Embryonic facial prominence (tissue), 1 donor: ENCODE results near the gene POLR1B.
"Not testable (repeated sequence)": the region's sequence is repeated elsewhere in the genome, so short reads cannot be mapped to it uniquely, and the experiment has no call there.

Experiments
- DNase-seq: peaks from one replicate; pipeline ENCODE4 v3.0.0-alpha.2; 2016; ENCODE audit errors: extremely low spot score

The POLR1B gene

DNA sequence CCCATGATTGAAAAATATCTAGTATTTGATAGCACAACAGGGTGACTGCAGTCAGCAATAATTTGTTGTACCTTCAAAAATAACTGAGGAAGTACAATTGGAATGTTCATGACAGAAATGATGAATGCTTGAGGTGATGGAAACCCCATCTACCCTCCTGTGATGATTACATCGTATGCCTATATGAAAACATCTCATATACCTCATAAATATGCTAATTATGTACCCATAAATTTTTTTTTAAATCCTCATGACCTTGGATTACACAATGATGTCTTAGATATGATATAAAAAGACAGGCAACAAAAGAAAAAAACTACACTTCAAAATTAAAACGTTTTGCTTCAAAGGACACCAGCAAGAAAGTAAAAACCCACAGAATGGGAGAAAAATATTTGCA, 1.4 kb upstream of the POLR1B start:
- DNase-seq, result no peak

DNA sequence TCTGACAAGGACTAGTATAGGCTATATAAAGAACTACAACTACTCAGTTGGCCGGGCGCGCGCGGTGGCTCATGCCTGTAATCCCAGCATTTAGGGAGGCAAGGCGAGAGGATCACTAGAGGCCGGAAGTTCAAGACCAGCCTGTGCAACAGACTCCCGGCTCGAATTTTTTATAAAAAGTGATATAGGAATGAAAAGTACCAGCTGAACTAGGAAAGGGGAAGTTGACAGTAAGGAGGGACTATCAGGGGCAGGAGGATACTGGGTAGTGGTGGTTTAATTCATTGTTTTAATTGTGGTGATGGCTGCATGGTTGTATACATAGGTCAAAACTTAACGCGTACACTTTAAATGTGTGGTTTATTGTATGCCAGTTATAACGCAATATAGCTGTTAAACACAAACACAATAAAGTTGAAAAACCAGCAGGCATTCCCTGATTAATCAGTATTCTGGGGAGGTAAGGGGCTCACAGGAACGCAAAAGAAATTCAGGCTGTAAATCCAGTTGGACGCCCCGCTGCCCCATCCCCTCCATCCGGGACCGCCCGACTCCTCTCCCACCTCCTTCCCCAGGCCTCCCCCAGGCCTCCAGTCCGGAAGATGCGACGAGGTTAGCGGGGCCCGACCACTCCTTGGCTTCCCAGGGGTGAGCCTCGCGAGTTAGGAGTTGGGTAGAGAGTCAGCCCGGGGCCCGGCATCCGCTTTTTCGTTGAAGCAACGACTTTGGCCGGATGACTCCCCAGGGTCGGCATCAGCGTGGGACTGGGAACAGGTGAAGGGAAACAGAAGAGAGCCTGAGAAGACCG, 746 bp upstream of the POLR1B start:
- DNase-seq, result no peak

DNA sequence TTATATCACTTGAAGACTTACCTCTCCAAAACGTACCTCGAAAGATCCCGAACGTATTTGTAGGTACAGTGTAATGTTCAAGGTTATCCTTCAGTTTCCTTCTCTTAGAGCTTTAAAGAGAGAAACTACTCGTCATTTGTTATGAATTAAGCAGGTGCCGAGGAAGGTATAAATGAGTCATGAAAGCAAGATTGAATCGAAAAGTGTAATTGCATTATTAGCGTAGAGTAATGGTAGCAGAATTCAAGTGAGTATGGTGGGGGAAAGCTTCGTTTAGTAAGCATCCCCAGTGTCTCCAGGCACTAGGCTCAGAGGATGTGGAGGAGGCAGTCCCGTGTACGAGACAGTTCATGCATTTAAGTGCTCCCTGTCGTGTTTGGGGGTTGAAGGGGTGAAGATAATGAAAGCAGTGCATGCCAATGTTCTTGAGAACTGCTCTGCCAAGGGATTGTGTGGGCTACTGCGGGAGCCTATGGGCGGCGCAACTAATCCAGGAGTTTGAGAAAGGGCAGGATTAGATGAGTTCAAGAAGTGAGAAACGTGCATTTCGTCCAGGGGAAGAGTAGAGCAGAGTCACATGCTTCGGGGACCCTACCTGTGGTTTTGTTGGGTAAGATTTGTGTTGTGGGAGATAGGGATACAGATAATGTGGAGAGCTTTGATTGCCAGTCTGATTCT, 858 bp downstream of the POLR1B start:
- no peak for DNase-seq

DNA sequence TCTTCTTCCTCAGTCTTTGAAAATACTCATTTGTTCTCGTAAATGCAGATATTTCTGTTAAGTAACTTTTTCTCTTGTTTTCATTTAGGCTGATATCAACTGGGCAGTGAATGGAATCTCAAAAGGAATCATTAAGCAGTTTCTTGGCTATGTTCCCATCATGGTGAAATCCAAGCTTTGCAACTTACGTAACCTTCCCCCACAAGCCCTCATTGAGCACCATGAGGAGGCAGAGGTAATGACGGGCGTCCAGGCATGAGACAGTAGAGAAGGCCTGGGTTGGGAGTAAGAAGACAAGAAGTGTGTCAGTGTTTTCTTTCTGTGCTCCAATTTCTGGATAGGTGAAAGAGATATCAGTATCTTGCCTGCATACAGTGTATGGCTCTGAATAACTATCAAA, 5.1 kb downstream of the POLR1B start:
- no peak for DNase-seq

DNA sequence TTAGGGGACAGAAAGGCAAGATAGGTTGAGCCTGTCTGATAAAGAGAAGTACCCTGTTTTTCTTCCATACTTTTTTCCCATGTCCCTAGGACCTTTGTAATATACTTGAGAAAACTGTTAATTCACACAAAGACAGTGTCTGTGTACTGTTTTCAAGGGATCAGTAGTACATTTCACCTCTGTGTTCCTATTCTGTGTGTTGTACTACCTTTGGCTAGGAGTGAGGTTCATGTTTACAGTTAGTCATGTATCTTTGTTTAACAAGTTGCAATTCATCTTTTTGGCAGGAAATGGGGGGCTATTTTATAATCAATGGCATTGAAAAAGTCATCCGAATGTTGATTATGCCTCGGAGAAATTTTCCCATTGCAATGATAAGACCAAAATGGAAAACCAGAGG, 6.7 kb downstream of the POLR1B start:
- DNase-seq, result no peak

DNA sequence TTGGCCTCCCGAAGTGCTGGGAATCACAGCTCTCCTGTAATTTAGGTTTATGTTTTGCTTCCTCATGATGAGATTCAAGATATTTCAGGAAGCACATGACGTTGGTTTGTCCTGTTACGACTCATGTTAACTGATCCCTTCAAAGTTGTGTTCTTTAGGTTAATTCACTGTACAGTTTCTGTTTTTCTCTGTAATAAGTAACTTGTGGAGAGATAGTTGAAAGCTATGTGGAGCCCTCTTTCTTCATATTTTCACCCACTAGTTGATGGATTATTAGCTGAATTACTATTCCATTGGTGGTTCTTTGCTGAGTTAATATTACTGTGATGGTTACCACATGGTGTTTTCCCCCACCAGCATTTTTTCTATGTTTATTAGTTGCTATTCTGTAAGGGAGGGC, 23.8 kb downstream of the POLR1B start:
- no peak for DNase-seq

DNA sequence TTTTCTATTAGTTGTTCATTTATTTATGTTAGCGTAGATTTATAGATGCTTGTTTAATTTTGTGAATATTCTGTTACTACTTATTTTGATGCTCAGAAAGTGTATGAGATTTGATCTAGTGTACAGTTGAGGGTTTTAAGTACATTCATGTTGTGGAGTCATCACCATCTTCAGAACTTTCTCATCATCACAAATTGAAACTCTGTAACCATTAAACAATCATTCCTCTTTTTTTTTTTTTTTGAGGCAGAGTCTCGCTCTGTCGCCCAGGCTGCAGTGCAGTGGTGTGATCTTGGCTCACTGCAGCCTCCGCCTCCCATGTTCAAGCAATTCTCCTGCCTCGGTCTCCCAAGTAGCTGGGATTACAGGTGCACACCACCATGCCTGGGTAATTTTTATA, 24.2 kb downstream of the POLR1B start:
- DNase-seq, result not testable (repeated sequence)

DNA sequence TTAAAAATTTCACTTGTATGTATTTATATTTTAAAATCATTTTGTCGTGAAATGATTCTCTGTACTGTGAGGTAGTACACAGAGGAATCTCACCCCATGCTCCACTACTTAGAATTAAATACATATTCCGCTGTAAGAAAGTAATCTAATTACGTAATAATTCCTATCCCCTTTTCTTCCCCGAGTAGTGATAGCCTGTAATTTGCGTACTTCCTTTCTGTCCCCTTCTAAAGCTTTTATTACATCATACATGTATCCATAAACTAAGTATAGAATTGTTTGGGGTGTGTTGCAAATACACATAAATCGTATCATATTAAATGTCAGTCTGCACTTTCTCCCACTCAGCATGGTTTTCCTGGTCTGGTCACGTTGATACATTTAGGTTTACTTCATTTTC, 29.7 kb downstream of the POLR1B start:
- DNase-seq, result no peak

DNA sequence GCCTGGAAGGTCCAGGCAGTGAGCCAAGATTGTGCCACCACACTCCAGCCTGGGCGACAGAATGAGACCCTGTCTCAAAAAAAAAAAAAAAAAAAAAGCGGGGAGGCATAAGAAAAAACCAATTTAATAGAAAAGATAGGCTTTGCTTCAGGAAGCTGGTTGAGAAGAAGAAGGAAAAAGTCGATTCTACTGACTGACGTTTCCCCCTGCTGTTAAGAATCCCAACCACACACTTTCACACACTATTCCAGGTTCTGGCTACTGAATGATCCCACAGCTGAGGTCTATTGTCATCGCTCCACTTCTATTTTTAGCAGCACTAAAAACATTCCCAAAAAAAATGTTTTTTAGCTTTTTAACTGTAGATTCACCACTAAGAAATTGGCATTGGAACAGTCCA, 35.5 kb downstream of the POLR1B start:
- DNase-seq, result no peak

DNA sequence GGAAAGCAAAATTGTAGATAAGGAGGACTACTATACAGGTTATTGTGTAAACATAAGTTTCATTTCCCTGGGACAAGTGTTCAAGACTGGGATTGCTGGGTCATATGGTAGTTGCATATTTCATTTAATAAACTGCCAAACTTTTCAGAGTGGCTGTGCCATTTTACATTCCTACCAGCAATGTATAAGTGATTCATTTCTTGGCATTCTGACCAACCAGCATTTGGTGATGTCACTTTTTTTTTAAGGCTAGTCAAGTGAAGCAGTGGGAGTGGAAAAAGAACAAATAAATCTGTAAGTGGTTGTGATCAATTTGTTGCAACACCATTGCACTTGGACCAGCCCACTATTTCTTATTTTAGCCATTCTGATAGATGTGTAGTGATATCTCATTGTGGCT, 37.0 kb downstream of the POLR1B start:
- no peak for DNase-seq

DNA sequence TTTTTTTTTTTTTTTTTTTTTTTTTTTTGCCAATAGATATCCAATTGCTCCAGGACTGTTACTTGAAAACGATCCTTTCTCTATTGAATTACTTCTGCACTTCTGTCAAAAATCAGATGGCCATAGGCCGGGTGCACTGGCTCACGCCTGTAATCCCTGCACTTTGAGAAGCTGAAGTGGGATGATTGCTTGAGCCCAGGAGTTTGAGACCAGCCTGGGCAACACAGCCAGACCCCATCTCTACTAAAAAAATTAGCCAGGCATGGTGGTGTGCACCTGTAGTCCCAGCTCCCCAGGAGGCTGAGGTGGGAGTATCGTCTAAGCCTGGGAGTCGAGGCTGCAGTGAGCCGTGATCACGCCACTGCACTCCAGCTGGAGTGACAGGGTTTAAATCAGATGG, 37.8 kb downstream of the POLR1B start:
- no peak for DNase-seq

DNA sequence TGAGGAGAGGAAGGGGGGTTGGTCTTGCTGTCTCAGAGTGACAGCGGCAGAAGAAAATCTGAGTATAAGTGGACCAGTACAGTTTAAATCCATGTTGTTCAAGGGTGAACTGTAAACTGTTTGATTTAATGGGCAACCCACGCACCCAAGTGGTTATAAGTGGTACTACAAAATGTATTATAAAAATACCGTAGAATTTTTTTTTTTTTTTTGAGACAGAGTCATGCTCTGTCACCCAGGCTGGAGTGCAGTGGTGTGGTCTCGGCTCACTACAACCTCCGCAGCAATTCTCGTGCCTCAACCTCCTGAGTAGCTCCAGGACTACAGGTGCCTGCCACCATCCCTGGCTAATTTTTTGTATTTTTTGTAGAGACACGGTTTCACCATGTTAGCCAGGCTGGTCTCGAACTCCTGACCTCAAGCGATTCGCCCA, 40.1 kb downstream of the POLR1B start:
- peak; percentile 34 for DNase-seq

DNA sequence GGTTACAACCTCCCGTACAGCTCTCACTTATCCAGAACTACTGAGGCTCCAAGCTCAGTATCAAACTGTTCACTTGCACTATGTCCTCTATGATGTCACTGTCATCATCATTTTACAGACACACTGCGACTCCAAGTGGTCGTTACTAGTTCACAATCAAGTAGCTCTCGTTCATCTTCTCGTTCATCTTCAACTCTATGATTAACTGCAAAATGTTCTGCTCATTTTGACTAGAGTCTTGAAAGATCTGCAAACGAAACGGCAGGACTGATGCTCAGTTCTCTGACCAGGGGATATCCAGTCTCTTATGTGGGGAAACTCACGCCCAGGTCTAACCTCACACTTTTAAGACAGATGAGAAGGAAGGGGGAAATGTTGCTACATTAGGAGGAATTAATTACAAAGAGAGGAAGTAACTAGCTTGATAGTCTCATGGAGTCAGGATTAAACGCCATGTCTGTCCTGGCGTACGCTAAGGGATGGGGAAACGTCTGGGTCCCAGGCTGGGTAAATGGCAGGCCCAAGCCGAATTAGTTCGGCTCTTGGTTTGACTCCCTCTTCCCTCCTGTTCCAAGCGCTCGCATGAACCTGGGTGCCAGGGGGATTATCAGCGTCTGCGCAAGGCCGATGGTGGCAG, 41.4 kb downstream of the POLR1B start:
- no peak for DNase-seq

DNA sequence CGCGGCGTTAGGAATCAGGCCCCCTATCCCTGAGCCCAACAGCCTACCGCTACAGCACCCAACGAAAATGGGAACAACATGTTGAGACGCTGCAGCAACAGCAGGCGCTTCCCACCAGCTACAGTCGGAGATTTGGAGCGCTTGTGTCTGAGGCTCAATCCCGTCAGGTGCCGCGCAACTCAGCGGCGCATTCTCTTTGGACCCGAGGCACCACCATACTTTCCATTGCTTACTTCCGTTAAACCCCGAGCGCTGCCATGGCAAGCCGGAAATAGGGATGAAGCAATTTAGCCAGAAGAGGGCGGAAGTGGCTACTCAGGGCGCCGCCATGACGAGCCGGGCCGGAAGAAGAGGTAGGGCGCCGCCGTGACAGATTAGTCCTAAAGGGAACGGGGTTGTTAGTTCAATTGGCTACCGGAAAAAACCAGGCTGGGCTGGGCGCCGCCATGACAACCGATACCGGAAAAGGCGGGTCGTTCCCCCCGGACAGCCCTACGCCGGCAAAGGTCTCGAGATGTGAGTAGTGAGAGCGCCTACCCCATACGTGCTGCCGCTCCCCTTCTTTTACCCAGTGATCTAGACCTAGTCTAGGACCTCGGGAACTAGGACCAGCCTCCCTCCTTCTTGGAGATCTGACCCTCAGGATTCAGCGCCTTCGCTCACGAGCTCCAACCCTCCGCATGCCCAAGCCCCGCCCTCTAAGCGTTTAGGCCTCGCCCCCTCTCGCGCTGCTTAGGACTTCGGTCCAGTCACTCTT, 42.0 kb downstream of the POLR1B start, which contains the start of gene CHCHD5:
Gene CHCHD5, plus strand, starts transcription at position 476 of the 757 bp plus-strand sequence. Its CDS starts 39 bp downstream, at position 515.
- DNase-seq, result peak; percentile 96

DNA sequence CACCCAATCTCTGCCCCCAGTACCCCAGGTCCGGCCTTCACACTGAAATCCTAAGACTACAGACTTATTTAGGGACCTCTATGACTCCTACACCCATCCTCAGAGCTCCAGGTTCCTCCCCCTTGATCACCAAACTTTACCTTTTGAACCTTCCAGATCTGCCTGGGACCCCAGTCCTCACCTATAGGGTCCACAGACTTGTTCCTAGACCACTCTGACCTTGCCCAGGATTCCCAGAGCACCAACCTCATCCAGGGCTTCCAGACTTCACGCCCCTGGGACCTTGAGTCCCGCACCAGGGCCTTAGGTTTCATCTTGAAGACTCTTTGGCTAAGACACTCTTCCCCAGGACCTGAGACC, 42.6 kb downstream of the POLR1B start:
- no peak for DNase-seq

DNA sequence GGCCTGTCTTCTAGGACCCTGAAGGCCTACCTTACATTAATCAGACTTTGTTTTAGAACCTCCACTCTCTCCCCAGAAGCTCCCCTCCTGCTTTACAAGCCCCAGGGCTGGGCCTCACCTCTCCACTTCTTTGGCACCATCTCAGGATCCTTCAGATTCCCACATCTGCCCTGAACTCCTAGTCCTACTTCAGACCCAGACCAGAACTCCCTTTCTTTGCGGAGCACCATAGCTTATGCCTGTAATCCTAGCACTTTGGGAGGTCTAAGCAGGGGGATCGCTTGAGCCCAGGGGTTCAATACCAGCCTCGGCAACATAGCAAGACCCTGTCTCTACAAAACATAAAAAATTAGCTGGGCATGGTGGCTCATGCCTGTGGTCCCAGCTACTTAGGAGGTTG, 43.1 kb downstream of the POLR1B start:
- DNase-seq, result no peak

DNA sequence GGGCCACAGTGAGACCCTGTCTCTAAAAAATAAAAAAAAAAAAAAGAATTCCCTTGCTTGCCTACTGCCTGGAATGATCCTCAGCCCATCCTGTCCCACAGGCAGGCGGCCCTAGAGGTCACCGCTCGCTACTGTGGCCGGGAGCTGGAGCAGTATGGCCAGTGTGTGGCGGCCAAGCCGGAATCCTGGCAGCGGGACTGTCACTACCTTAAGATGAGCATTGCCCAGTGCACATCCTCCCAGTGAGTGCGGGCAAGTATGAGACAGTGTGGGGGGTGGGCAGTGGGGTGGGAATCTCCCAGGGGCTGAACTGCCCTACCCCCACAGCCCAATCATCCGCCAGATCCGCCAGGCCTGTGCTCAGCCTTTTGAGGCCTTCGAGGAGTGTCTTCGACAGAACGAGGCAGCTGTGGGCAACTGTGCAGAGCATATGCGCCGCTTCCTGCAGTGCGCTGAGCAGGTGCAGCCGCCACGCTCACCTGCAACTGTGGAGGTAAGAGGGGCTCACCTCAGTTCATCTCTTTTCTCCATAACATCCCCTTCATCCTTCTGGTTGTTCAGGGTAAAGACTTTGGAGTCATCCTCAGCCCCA, 43.7 kb downstream of the POLR1B start:
- no peak for DNase-seq

DNA sequence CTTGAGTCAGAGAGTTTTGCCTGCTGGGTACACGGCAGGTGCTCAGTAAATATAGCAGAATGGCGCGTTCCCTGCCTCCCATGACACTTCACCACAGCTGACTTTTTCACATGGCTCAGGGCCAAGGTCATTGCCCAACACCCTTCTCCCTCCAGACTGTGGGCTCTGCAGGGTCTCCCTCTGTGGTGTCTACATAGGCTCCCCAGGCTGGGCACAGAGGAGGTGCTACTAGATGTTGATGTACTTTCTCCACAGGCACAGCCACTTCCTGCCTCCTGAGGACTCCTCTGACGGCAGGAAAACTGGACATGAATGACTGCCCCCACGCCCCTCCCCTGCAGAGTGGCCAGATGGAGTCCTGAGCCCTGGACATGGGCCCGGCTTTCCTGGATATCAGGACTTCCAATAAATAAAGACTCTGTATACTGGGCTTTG, 46.4 kb downstream of the POLR1B start:
- no peak for DNase-seq

DNA sequence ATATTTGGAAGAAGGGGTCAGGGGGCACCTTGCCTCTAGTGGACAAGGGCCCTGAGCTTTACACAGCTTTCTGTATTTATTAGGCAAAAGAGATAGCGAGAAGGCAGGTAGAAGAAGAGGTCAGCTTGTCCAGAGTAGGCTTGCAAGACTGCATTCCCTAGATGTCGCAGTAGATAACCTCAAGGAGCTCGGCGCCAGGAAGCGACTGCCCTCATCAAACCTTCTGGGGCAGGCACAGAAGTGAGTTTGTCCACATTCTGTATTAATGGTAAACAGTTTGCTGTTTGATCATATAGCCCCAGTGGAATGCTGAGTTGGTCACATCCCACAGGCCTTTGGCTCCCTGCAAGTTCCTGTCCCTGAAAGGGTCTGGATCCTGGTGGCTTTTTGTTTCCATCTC, 49.1 kb downstream of the POLR1B start:
- DNase-seq, result no peak

DNA sequence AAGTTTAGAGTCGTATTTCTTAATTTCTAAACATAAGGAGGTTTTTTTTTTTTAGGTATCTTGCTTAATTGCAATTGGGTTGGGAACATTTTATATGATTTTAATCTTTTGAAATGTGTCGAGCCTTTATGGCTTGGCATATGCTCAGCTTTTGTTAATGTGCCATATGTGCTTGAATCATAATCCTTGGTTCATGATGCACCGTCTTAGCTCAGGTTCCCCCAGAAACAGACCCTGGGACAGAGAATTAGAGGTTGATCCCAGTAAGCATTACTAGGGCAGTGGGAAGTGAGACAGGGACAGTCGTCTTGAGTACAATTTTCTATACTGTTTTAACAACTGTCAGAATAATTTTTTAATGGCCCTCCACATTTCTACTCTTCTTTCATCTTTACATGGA, 51.5 kb downstream of the POLR1B start:
- DNase-seq, result no peak

DNA sequence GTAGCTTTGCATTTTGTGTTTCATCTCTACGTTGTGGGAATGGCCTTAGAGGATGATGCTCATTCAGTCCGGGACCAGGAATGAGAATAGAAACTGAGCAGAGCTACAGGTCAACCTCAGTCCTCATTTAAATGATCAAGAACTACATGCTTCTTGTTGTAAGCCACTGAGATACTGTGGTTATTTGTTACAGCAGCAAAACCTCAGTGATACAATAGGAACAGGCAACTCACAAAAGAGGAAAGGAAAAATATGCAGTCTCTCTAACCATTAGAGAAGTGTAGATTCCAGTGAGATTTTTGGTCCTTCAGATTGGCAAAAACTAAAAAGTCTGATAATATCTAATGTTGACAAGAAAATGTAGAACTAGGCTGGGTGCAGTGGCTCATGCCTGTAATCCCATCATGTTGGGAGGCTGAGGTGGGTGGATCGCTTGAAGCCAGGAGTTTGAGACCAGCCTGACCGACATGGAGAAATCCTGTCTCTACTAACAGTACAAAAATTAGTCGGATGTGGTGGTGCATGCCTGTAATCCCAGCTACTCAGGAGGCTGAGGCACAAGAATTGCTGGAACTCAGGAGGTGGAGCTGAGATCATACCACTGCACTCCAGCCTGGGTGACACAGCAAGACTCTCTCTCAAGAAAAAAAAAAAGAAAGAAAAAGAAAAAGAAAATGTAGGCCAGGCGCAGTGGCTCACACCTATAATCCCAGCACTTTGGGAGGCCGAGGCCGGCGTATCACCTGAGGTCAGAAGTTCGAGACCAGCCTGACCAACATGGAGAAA, 55.5 kb downstream of the POLR1B start:
- DNase-seq, result no peak
